AG09319 (cell line): ENCODE data around the gene RPUSD1.
"Not testable (repeated sequence)": the region's sequence is repeated elsewhere in the genome, so short reads cannot be mapped to it uniquely, and the experiment has no call there.

Experiments used
- DNase-seq: peaks from one replicate; pipeline ENCODE4 v3.0.0-alpha.2; 2010; ENCODE audit warnings: low read depth; ENCODE audit errors: extremely low read depth
- TF ChIP-seq, protein P1 (sequence below): IDR thresholded peaks from 2 replicates; pipeline ENCODE4 v1.5.1; 2011; ENCODE audit warnings: low read depth, mild to moderate bottlenecking, inconsistent platforms, low read length, moderate library complexity

Gene RPUSD1

GRCh38 chr16:787978-788398 lies at the start of gene RPUSD1:
Gene RPUSD1 (minus strand): TSS chr16:788381. CDS start chr16:787737, 644 bp downstream.
- DNase-seq, result no peak
- TF ChIP-seq, protein P1, sequence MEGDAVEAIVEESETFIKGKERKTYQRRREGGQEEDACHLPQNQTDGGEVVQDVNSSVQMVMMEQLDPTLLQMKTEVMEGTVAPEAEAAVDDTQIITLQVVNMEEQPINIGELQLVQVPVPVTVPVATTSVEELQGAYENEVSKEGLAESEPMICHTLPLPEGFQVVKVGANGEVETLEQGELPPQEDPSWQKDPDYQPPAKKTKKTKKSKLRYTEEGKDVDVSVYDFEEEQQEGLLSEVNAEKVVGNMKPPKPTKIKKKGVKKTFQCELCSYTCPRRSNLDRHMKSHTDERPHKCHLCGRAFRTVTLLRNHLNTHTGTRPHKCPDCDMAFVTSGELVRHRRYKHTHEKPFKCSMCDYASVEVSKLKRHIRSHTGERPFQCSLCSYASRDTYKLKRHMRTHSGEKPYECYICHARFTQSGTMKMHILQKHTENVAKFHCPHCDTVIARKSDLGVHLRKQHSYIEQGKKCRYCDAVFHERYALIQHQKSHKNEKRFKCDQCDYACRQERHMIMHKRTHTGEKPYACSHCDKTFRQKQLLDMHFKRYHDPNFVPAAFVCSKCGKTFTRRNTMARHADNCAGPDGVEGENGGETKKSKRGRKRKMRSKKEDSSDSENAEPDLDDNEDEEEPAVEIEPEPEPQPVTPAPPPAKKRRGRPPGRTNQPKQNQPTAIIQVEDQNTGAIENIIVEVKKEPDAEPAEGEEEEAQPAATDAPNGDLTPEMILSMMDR, result no peak

GRCh38 chr16:836822-837221 lies 48.6 kb upstream of the RPUSD1 start:
- not testable (repeated sequence) for DNase-seq

DNA sequence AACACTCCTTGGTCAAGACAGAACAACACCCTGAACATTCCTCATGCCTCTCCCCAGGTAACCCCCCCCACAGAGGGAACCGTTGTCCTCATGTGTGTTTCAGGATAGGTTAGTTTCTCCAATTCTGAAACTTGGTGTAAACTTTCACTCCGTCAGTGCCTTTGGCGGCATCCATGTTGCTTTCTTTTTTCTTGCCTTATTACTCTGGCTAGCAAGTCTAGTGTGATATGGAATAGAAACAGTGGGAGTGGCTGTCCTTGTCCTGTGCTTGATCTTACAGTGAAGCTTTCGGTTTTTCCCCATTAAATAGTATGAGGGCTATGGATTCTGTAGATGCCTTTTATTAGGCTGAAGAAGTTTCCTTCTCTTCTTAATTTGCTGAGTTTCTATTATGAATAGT lies 48.0 kb upstream of the RPUSD1 start:
- TF ChIP-seq, protein P1, result no peak

DNA sequence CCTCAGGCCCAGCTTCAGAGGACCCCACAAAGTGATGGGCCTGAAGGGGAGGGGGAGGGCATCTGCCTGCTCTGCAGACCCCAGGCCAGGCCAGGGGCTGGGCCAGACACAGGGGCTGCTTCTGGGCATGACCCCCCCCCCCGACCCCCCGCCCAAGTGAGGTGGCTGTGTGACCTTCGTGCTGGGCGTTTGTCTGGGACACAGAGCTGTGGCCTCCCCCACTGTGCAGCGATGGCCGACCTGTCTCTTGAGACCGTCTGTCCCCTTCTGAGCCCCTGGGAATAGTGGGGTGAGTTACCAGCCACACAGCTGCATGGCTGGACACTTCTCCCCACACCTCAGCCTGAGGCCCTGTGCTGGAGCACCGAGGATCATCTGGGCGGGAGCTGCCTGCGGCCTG lies 47.2 kb upstream of the RPUSD1 start:
- DNase-seq, result no peak

More for the DNA sequence above, 48.0 kb upstream of the RPUSD1 start:
- no peak for DNase-seq

DNA sequence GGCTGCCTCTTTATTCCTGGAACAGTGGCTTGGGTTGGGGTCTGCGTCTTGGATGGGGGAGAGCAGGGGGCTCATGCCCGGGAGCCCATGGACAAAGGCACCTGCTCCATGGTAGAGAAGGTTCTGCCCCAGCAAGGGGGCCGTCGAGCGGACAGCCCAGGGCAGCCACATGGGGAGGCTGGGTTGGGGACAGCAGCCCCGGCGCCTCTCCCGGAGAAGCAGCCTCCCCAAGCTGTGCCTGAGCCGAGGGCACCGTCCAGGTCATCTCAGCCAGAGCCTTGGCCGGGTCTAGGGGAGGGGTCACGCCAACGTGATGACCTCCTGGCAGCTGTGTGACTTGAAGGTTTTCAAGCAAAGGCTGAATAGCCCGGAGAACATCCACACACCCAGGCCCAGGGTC lies 45.2 kb upstream of the RPUSD1 start:
- TF ChIP-seq, protein P1, result no peak
- DNase-seq, result no peak

More for the DNA sequence above, 47.2 kb upstream of the RPUSD1 start:
- TF ChIP-seq, protein P1, result no peak

GRCh38 chr16:832652-833336 lies 44.6 kb upstream of the RPUSD1 start:
- DNase-seq, result no peak
- TF ChIP-seq, protein P1, result no peak

DNA sequence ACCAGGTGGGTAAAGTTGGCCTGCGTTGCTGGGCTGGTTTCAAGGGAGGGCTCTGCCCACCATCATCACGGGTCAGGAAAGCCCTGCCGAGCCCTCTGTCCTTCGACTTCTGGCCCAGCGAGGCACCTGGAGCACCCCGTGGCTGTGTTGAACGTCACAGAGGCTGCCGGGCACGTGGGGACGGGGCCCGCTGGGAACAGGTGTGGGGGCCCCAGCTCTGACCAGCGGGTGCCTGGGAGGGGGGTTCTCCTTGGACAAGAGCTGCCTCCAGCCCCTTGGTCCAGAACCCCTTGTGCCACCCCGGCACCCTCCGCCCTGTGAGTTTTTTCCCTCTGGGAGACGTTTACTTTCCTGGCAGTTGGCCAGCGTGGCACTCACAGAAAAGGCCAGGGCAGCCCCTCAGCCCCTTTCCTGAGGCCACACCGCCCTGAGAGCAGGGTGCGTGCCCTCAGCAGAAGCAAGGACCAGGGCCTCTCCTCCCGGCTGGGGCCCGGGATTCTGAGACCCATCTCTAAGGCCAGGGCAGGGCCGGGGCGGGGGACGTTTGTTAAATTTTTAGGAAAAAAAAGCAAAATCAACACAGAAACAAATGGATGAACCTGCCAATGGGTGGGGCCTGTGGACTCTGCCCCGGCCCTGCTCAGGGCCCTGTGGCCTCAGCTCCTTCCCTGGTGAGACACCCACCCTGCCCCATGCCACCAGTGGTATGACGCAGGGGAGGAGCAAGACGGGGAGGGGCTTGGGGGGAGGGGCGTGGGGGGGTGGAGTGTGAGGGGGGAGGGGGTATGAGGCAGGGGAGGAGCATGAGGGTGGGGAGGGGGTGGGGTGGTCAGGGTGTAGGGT lies 43.6 kb upstream of the RPUSD1 start:
- TF ChIP-seq, protein P1, result no peak
- no peak for DNase-seq
